HepG2 (cell line): Measurements from ENCODE around the gene CDC14B. TPM values are rescaled to one million over a fixed set of nuclear protein-coding genes. Genes with fewer than 3 reads are reported as not detected.

Experiments used
- ARHGAP35 ChIP-seq: sonication (generic); formaldehyde crosslinking; IDR thresholded peaks from 2 replicates; pipeline ENCODE4 v1.9.0; 2022; ENCODE audit warnings: mild to moderate bottlenecking, inconsistent platforms, moderate library complexity, missing genetic modification reagents, borderline replicate concordance
- ARID2 ChIP-seq: sonication (generic); formaldehyde crosslinking; IDR thresholded peaks from 2 replicates; pipeline ENCODE4 v1.8.1; 2022; ENCODE audit warnings: mild to moderate bottlenecking, missing genetic modification reagents, borderline replicate concordance
- ASH2L ChIP-seq: fragments of 300-600, 200-600 bp; sonication (generic); IDR thresholded peaks from 2 replicates; pipeline ENCODE4 v1.7.0; 2017; ENCODE audit warnings: low read depth, mild to moderate bottlenecking, moderate library complexity, mixed read lengths, low read length; ENCODE audit not compliant: insufficient read length
- BCL6 ChIP-seq: IDR thresholded peaks from 2 replicates; pipeline ENCODE4 v1.6.1; 2016; ENCODE audit warnings: missing genetic modification reagents, missing compliant biosample characterization
- CCAR2 ChIP-seq: fragments of 200-400 bp; formaldehyde crosslinking; optimal IDR thresholded peaks from 2 replicates; pipeline ENCODE3; 2018; ENCODE audit warnings: low read depth, mild to moderate bottlenecking, low read length, moderate library complexity
- CHD4 ChIP-seq: fragments of 200-600 bp; sonication (generic); IDR thresholded peaks from 2 replicates; pipeline ENCODE4 v1.7.0; 2017; ENCODE audit warnings: mild to moderate bottlenecking, low read length, borderline replicate concordance
- FOXK2 ChIP-seq: fragments of 450-650 bp; IDR thresholded peaks from 2 replicates; pipeline ENCODE4 v1.6.1; 2016
- GLI4 ChIP-seq: sonication (generic); formaldehyde crosslinking; IDR thresholded peaks from 2 replicates; pipeline ENCODE4 v1.5.1; 2020; ENCODE audit warnings: missing genetic modification reagents, mild to moderate bottlenecking, moderate library complexity, borderline replicate concordance
- KDM5B ChIP-seq: sonication (generic); formaldehyde crosslinking; IDR thresholded peaks from 2 replicates; pipeline ENCODE4 v1.4.0; 2020; ENCODE audit warnings: missing genetic modification reagents, mild to moderate bottlenecking, borderline replicate concordance
- MAFF ChIP-seq: IDR thresholded peaks from 2 replicates; pipeline ENCODE4 v1.6.1; 2011; ENCODE audit warnings: low read depth, low read length, improper control_type of control experiment
- NFE2L2 ChIP-seq: fragments of 150-350 bp; IDR thresholded peaks from 2 replicates; pipeline ENCODE4 v1.6.1; 2014; ENCODE audit warnings: low read length
- NR1H2 ChIP-seq: sonication (generic); formaldehyde crosslinking; IDR thresholded peaks from 2 replicates; pipeline ENCODE4 v1.8.1; 2022; ENCODE audit warnings: low read depth, missing genetic modification reagents, borderline replicate concordance
- RAD51 ChIP-seq: fragments of 450-650 bp; IDR thresholded peaks from 2 replicates; pipeline ENCODE4 v1.6.1; 2016; ENCODE audit warnings: borderline replicate concordance
- RCOR2 ChIP-seq: IDR thresholded peaks from 2 replicates; pipeline ENCODE4 v1.6.1; 2016; ENCODE audit warnings: missing biosample characterization, missing genetic modification reagents
- SIX1 ChIP-seq: sonication (generic); formaldehyde crosslinking; IDR thresholded peaks from 2 replicates; pipeline ENCODE4 v1.4.0; 2020; ENCODE audit warnings: missing genetic modification reagents, borderline replicate concordance
- SP2 ChIP-seq: sonication (generic); formaldehyde crosslinking; IDR thresholded peaks from 2 replicates; pipeline ENCODE4 v1.5.1; 2020; ENCODE audit warnings: mild to moderate bottlenecking, missing genetic modification reagents
- TGIF2 ChIP-seq: IDR thresholded peaks from 2 replicates; pipeline ENCODE4 v1.6.1; 2016; ENCODE audit warnings: control low read depth, missing compliant biosample characterization
- ZBTB20 ChIP-seq: sonication (generic); formaldehyde crosslinking; IDR thresholded peaks from 2 replicates; pipeline ENCODE4 v1.8.1; 2023; ENCODE audit warnings: missing genetic modification reagents, low read depth, mild to moderate bottlenecking, borderline replicate concordance
- ZNF264 ChIP-seq: sonication (generic); formaldehyde crosslinking; IDR thresholded peaks from 2 replicates; pipeline ENCODE4 v1.4.0; 2020; ENCODE audit warnings: missing genetic modification reagents
- ZNF296 ChIP-seq: sonication (generic); formaldehyde crosslinking; conservative IDR thresholded peaks from 2 replicates; pipeline ENCODE4 v1.5.0; 2020; ENCODE audit warnings: mild to moderate bottlenecking, missing genetic modification reagents
- ZNF543 ChIP-seq: sonication (generic); formaldehyde crosslinking; IDR thresholded peaks from 2 replicates; pipeline ENCODE4 v1.4.0; 2020; ENCODE audit warnings: mild to moderate bottlenecking, missing genetic modification reagents
- ZNF567 ChIP-seq: sonication (generic); formaldehyde crosslinking; IDR thresholded peaks from 2 replicates; pipeline ENCODE4 v1.8.1; 2023; ENCODE audit warnings: mild to moderate bottlenecking, missing genetic modification reagents, borderline replicate concordance
- ZNF569 ChIP-seq: sonication (generic); formaldehyde crosslinking; IDR thresholded peaks from 2 replicates; pipeline ENCODE4 v1.5.0; 2020; ENCODE audit warnings: mild to moderate bottlenecking, missing genetic modification reagents, moderate library complexity, borderline replicate concordance
- ZNF572 ChIP-seq: sonication (generic); formaldehyde crosslinking; IDR thresholded peaks from 2 replicates; pipeline ENCODE4 v1.5.1; 2020; ENCODE audit warnings: mild to moderate bottlenecking, missing genetic modification reagents
- ZNF7 ChIP-seq: IDR thresholded peaks from 2 replicates; pipeline ENCODE4 v1.6.1; 2016; ENCODE audit warnings: missing biosample characterization, missing genetic modification reagents
- ZNF720 ChIP-seq: sonication (generic); formaldehyde crosslinking; IDR thresholded peaks from 2 replicates; pipeline ENCODE4 v1.4.0; 2020; ENCODE audit warnings: missing genetic modification reagents
- ZNF724P ChIP-seq: sonication (generic); formaldehyde crosslinking; IDR thresholded peaks from 2 replicates; pipeline ENCODE4 v1.8.0; 2022; ENCODE audit warnings: missing genetic modification reagents, borderline replicate concordance
- ZNF781 ChIP-seq: sonication (generic); formaldehyde crosslinking; IDR thresholded peaks from 2 replicates; pipeline ENCODE4 v1.5.1; 2020; ENCODE audit warnings: borderline replicate concordance, mild to moderate bottlenecking, missing genetic modification reagents; ENCODE audit errors: not compliant biosample characterization
- ZNF816 ChIP-seq: sonication (generic); formaldehyde crosslinking; IDR thresholded peaks from 2 replicates; pipeline ENCODE4 v1.8.0; 2022; ENCODE audit warnings: missing genetic modification reagents, mild to moderate bottlenecking, borderline replicate concordance
- polyA plus RNA-seq, 8 experiments: library from polyadenylated mRNA; depleted of rRNA in 3 of 8; stranded (reverse) in 7 of 8; unstranded in 1 of 8; fragments of >200 nt; fragmentation: Illumina TruSeq in 4 of 8; extraction: Trizol in 4 of 8; gene quantifications; 2 replicates each; pipeline versions ENCODE4 v1.2.1 to v1.2.3, GENCODE V29; 2011 to 2016; ENCODE audit warnings: low read depth in 4 of 8, missing spikeins in 1 of 8, mixed read lengths in 1 of 8; ENCODE audit not compliant: insufficient read depth in 1 of 8
- total RNA-seq, 5 experiments: library from RNA; depleted of rRNA; stranded (reverse); fragments of >200 nt; fragmentation: Illumina TruSeq; extraction: Trizol; gene quantifications; 2 replicates each; pipeline ENCODE4 v1.2.3, GENCODE V29; 2016; ENCODE audit warnings: low read depth in 1 of 5
- TF ChIP-seq, protein P1 (sequence below), 2 experiments: fragments of 450-650 bp in 1 of 2; sonication (generic) in 1 of 2; formaldehyde crosslinking; IDR thresholded peaks; 2 replicates each; pipeline versions ENCODE4 v1.5.0 to v1.8.0; 2020 to 2022; ENCODE audit warnings: mild to moderate bottlenecking in 1 of 2, missing genetic modification reagents in 1 of 2
- TF ChIP-seq, protein P2 (sequence below): sonication (generic); formaldehyde crosslinking; IDR thresholded peaks from 2 replicates; pipeline ENCODE4 v1.4.0; 2020; ENCODE audit warnings: mild to moderate bottlenecking, missing genetic modification reagents
- TF ChIP-seq, protein P3 (sequence below): sonication (generic); formaldehyde crosslinking; IDR thresholded peaks from 2 replicates; pipeline ENCODE4 v1.4.0; 2020; ENCODE audit warnings: missing genetic modification reagents

The CDC14B gene
- total and polyA plus RNA-seq, 2 of the 13 experiments (the other 11 are each of a cell fraction or from before 2014, with no cell fraction given), result 25.8 to 33.3 TPM

DNA sequence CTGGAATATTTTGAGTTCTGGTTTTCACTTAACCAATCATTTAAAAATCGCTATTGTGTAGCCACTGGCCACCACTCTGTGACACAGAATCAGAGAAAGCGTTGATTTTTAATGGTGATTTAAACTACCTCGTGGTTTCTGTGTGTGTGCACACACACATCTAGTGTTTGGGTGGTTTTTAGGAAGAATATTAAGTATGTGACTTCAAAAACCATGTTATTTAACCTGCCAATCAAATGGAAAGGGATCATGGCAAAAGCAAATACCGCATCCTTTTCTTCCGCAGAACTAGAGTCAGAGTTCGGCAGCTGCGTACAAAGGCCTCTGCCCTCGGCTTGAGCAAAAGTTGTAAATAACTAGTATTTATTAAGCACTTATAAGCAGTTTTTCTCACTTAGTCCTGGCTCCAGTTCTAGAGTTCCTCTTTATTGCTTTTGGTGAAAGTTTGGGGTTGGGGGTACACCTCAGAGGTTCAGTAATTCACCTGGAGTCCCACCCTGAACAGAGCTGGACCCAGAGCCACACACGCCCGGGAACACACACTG is 129.0 kb downstream of the CDC14B start (continued):
- TF ChIP-seq ZNF569 (CRISPR knock-in tag) (no peak), RAD51 (no peak), ZNF816 (CRISPR knock-in tag) (no peak), CCAR2 (no peak), ZNF296 (CRISPR knock-in tag) (no peak), ZNF724P (no peak), ZNF720 (CRISPR knock-in tag) (no peak), ZBTB20 (CRISPR knock-in tag) (no peak), GLI4 (CRISPR knock-in tag) (no peak), SIX1 (no peak), ZNF572 (no peak), BCL6 (peak; percentile 79), TGIF2 (no peak), ASH2L (peak; percentile 83), ZNF7 (CRISPR knock-in tag) (no peak; the same call in 1 of the 2 replicates), ZNF543 (no peak), ARHGAP35 (no peak), ZNF567 (CRISPR knock-in tag) (no peak), ARID2 (CRISPR knock-in tag) (no peak), MAFF (no peak), ZNF264 (no peak), NR1H2 (CRISPR knock-in tag) (no peak), CHD4 (0 out of 2 replicates have a peak, but pooled peaks have one; percentile 10), RCOR2 (CRISPR knock-in tag) (no peak), ZNF781 (CRISPR knock-in tag) (no peak), KDM5B (CRISPR knock-in tag) (0 out of 2 replicates have a peak, but pooled peaks have one; percentile 31), FOXK2 (no peak), NFE2L2 (no peak), SP2 (CRISPR knock-in tag) (no peak)
- TF ChIP-seq, protein P1, sequence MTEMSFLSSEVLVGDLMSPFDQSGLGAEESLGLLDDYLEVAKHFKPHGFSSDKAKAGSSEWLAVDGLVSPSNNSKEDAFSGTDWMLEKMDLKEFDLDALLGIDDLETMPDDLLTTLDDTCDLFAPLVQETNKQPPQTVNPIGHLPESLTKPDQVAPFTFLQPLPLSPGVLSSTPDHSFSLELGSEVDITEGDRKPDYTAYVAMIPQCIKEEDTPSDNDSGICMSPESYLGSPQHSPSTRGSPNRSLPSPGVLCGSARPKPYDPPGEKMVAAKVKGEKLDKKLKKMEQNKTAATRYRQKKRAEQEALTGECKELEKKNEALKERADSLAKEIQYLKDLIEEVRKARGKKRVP (CRISPR knock-in tag; IDR thresholded peaks at IDR 0.05), result no peak
- TF ChIP-seq, protein P2, sequence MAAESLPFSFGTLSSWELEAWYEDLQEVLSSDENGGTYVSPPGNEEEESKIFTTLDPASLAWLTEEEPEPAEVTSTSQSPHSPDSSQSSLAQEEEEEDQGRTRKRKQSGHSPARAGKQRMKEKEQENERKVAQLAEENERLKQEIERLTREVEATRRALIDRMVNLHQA (CRISPR knock-in tag), result no peak
- TF ChIP-seq, protein P3, sequence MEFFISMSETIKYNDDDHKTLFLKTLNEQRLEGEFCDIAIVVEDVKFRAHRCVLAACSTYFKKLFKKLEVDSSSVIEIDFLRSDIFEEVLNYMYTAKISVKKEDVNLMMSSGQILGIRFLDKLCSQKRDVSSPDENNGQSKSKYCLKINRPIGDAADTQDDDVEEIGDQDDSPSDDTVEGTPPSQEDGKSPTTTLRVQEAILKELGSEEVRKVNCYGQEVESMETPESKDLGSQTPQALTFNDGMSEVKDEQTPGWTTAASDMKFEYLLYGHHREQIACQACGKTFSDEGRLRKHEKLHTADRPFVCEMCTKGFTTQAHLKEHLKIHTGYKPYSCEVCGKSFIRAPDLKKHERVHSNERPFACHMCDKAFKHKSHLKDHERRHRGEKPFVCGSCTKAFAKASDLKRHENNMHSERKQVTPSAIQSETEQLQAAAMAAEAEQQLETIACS (CRISPR knock-in tag), result no peak
